IPS-15b (cell line): Measurements from ENCODE around the gene SSTR5.

Experiments
- H3K27me3 ChIP-seq: one replicate; pipeline ENCODE4 v1.6.1; 2013; ENCODE audit warnings: low read length; ENCODE audit not compliant: control insufficient read depth, insufficient read depth
- H3K36me3 ChIP-seq: one replicate; pipeline ENCODE4 v1.6.1; 2013; ENCODE audit warnings: low read length; ENCODE audit not compliant: control insufficient read depth, insufficient read depth
- H3K4me1 ChIP-seq: one replicate; pipeline ENCODE4 v1.6.1; 2013; ENCODE audit warnings: mild to moderate bottlenecking, low read length; ENCODE audit not compliant: control insufficient read depth, insufficient read depth
- H3K4me3 ChIP-seq: one replicate; pipeline ENCODE4 v1.5.1; 2013; ENCODE audit warnings: low read depth, low read length
- H3K9ac ChIP-seq: one replicate; pipeline ENCODE4 v1.6.1; 2013; ENCODE audit warnings: low read depth, mild to moderate bottlenecking, low read length
- H3K9me3 ChIP-seq: one replicate; pipeline ENCODE4 v1.6.1; 2013; ENCODE audit warnings: mild to moderate bottlenecking, low read length; ENCODE audit not compliant: control insufficient read depth, insufficient read depth

Gene SSTR5

DNA sequence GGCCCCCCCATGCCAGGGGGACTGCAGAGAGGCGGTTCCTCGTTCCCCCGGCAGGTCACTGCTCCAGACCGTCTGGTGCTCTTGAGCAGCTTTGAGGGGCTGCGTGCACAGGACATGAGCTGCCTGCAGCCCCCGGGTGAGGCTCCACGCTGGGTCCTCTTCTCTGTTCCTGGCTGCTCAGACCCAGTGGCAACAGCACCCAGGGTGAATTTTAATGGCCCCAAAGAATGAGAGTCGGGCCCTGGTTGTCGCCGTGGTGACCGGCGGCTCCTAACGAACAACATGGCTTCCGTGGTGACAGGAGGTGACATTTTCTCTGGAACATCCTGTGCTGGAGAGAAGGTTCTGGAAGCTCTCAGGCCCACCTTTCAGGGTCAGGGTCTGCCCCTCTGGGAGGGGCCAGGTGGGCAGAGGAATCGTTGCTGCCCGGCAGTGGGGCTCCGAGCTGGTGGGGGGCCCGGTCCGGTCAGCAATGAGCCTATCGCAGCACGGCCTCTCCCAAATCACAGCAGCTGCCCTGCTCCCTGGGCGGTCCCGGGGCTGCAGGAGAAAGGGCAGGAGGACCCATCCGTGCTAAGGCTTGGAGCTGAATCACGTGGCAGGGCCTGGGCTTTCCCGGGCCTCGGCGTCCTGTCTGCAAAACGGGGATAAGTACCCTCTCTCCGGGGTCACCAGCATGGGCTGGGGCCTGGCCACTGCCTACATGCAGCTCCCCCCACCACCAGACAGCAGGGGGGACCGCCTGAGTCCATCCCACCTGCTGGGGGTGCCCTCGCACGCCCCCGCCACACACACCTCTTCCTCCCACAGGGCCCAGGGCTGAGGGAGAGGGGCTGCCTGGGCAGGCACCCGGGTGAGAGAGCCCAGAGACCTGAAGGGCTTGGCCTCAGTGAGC, 26.9 kb downstream of the SSTR5 start:
- Histone ChIP-seq H3K4me1 (no peaks in the 10 kb centered on the region), H3K9ac (no peak overlapping the region)

DNA sequence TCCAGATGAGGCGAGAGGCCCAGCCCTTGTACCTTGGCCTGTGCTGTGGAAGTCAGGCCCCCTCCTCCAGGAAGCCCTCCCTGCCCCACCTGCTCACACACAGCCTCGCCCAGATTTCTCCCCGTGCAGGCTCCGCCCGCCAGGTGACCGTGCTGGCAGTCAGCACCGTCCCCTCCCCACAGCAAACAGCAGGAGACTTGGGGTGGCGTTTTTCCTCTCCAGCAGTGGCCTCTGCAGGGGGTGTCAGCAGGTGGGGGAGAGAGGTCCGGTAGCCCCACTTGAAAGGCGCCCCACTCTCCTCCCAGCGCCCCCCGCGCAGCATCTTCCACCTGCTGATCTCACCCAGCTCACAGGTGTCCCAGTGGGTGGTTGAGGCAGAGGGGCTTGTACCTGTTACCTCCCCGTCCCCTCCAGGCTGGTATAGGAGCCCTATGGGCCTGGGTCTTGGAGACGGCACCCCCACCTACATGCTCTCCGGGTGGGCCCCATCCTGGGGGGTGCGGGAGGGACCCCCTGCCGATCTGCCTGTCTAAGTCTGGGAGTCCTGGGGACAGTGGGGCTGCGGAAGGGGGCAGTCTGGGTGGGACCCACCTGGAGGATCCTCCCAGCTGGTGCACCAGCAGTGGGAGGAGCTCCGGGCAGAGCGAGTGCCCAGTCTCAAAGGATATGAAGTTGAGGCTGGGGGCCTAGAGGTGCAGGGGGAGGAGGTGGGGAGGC, 27.7 kb downstream of the SSTR5 start:
- Histone ChIP-seq H3K36me3 (no peaks in the 10 kb centered on the region), H3K27me3 (no peaks in the 10 kb centered on the region), H3K9ac (no peak overlapping the region), H3K4me3 (no peak overlapping the region), H3K9me3 (no peaks in the 10 kb centered on the region), H3K4me1 (no peaks in the 10 kb centered on the region)

More for the DNA sequence above, 26.9 kb downstream of the SSTR5 start:
- H3K4me3 ChIP-seq, result no peak overlapping the region
- no peaks in the 10 kb centered on the region for H3K36me3 ChIP-seq
- no peaks in the 10 kb centered on the region for H3K9me3 ChIP-seq
- no peaks in the 10 kb centered on the region for H3K27me3 ChIP-seq

DNA sequence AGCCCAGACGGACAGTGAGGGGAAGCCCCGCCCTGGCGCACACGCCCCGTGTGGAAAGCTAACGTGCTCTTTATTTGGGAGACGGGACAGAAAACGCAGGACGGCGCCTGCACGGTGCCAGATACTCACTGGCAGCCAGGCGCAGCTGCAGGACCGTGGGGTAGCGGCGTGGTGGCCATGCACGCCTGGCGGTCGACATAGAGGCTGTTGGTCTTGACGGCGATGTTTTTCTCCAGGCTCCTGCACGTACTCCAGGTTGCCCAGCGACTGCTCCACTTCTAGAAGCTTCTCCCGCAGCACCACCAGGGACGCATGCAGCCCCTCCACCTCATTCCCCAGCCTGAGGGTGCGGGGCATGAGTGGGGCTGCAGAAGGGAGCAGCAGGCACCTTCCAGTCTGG, 28.6 kb downstream of the SSTR5 start:
- no peaks in the 10 kb centered on the region for H3K36me3 ChIP-seq
- H3K9me3 ChIP-seq, result no peaks in the 10 kb centered on the region
- no peaks in the 10 kb centered on the region for H3K4me1 ChIP-seq
- H3K27me3 ChIP-seq, result no peaks in the 10 kb centered on the region
- peak overlapping the region; percentile 5 for H3K9ac ChIP-seq
- H3K4me3 ChIP-seq, result no peak overlapping the region

DNA sequence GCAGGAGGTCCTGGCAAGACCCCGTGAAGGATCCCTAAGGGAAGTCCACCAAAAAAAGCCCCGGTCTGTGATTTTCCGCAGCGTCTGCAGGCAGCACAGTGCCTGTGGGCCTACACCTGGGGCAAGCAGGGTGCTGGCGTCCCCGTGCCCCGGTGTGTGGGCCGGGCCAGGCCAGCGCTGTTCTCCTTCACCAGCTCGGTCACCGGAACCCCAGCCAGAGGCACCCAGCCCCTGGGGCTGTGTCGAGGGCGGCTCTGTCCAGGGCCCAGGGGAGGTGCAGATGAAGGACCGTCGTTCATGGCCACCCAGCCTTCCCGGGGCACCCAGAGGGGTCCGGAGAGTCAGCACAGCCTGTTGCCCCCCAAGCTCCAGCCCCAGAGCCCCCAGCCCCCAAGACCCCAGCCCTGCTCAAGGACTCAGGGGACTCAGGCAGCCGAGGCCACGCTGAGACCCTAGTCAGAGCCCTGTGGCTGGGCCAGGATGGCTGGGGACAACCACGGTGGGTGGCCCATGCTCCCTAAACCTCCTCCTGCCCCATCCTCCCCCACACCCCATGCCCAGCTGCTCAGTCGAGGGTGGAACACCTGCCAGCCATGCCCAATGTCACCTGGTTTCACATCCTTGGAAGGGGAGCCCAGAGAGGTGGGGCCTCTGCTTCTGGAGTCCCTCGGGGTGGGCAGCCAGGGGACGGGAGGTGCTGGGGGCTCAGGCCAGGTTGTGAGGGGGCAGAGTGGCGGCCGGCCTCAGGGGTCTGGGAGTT, 29.2 kb downstream of the SSTR5 start:
- Histone ChIP-seq H3K36me3 (no peaks in the 10 kb centered on the region), H3K9me3 (no peaks in the 10 kb centered on the region), H3K27me3 (no peaks in the 10 kb centered on the region), H3K9ac (no peak overlapping the region), H3K4me3 (no peak overlapping the region), H3K4me1 (no peaks in the 10 kb centered on the region)

DNA sequence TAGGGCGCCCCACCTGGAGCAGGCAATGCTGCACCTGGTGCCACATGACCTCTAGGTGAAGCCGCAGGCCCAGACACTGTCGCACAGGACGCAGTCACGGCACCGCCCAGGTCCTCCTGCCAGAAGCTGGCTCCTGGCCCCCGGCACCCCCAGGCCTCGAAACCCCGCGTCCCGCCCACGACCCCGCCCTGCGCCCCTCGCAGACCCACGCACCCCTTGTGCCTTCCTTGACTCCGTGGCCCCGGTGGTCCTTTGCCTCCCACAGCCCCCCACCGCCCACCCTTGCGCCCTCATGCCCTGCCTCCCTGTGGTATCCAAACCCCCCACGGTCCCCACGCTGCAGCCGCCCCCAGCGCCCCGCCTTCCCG, 29.8 kb downstream of the SSTR5 start:
- H3K9me3 ChIP-seq, result no peaks in the 10 kb centered on the region
- no peak overlapping the region for H3K9ac ChIP-seq
- H3K36me3 ChIP-seq, result no peaks in the 10 kb centered on the region
- H3K4me1 ChIP-seq, result no peaks in the 10 kb centered on the region
- no peak overlapping the region for H3K4me3 ChIP-seq
- H3K27me3 ChIP-seq, result no peaks in the 10 kb centered on the region

DNA sequence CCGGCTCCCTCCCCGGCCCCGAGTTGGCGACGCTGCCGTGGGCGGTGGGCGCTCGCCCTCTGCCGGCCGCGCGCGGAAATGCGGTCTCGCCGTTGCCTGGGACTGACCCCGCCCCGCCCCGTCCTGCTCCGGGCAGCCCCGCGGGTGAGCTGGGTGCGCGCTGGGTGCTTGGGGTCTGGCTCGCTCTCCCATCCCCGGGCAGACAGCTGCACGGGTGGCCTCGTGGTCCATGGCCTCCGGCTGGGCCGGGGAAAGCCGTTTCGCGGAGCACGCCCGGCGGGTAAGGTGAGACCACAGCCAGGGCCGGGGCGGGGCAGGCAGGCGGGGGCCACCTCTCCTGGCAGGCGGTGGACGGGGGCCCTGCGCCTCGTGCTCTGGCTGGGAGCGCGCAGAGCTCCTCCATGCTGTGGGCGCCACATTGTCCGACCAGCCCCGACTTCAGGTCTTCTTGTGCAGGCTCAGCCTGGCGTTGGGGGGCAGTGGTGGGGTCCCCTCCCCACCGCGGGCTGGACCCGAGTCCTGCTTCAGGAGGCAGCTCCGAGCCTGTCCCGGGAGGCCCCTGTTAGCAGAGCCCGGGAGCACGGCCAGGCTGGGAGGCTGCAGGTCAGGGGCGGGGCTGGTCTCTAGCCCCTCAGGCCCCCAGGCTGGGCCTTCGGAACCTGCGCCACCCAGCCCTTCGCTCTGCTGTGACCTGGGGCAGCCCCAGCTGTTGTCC, 30.5 kb downstream of the SSTR5 start:
- Histone ChIP-seq H3K9me3 (no peaks in the 10 kb centered on the region), H3K27me3 (no peaks in the 10 kb centered on the region), H3K9ac (no peak overlapping the region), H3K4me3 (peak overlapping the region; percentile 31), H3K4me1 (no peaks in the 10 kb centered on the region), H3K36me3 (no peaks in the 10 kb centered on the region)

DNA sequence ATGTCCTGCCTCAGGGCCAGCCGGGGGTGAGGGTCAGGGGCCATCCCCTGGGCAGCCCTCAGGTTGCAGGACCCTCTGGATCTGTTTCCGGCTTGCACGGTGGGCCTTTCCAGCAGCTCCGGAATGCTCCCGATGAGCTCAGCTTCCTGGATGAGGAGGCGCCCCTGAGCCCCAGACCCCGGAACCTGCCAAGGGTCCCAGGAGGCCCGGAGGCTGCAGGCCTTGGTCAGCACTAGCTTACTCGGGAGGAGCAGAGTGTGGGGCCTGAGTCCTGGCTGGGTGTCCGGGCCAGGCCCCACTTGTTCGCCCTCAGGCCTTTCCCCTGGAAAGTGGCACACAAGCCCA, 31.1 kb downstream of the SSTR5 start:
- H3K27me3 ChIP-seq, result no peaks in the 10 kb centered on the region
- H3K4me3 ChIP-seq, result peak overlapping the region; percentile 31
- no peak overlapping the region for H3K9ac ChIP-seq

DNA sequence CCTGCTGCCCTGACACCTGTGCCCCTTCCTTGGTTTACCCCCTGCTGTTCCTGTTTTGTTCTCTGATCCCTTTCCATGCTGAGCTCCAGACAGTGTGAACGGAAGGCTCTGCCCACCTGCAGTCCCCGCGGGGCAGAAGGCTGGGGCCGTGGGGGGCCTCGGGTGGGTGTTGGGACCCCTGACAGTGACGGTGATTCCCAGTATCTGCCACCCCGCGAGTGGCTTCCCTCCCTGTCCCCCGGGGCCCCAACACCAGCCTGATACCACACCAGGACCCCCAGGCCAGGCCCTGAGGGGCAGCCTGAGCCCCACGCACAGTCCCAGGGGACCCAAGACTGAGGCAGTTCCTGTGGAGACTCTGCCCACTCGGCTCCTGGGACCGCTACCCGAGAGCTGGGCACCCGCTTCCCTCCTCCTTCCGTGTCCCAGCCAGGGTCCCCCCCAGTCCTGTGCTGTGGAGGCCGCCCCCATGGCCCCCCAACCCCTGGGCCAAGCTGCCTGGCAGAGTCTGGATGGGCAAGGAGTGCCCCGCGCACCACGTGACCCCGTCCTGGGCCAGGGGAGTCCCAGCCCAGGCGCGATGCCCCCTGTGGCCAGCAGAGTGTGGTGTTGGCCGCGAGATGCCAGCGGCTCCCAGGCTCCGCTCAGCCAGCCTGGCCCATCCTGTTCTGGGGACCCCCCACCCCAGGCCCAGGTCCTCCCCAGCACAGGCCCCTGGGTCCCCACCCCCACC, 33.5 kb downstream of the SSTR5 start:
- Histone ChIP-seq H3K27me3 (no peaks in the 10 kb centered on the region), H3K4me3 (no peak overlapping the region), H3K9ac (no peak overlapping the region), H3K36me3 (no peaks in the 10 kb centered on the region), H3K4me1 (no peaks in the 10 kb centered on the region), H3K9me3 (no peaks in the 10 kb centered on the region)

More for the DNA sequence above, 31.1 kb downstream of the SSTR5 start:
- H3K36me3 ChIP-seq, result no peaks in the 10 kb centered on the region
- H3K9me3 ChIP-seq, result no peaks in the 10 kb centered on the region
- no peaks in the 10 kb centered on the region for H3K4me1 ChIP-seq

DNA sequence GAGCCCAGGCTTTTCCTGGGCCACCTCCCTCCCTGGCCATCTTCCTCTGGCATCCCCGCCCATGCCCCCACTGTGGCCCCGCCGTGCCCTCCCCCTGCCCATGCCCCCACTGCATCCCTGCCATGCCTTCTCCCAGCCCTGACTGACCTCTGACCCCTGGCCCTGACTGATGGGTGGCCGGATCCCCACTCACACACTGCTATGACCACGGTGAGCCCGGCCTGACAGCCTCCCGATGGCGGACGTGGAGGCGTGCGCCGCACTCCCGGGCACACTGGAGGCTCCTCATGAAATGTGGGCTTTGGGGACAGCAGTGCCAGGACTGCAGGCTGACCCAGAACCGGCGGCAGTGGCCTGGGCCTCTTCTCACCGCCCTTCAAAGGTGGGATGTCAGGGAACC, 34.1 kb downstream of the SSTR5 start:
- no peaks in the 10 kb centered on the region for H3K36me3 ChIP-seq
- H3K27me3 ChIP-seq, result no peaks in the 10 kb centered on the region
- no peaks in the 10 kb centered on the region for H3K9me3 ChIP-seq
- no peaks in the 10 kb centered on the region for H3K4me1 ChIP-seq
- H3K9ac ChIP-seq, result no peak overlapping the region
- no peak overlapping the region for H3K4me3 ChIP-seq

DNA sequence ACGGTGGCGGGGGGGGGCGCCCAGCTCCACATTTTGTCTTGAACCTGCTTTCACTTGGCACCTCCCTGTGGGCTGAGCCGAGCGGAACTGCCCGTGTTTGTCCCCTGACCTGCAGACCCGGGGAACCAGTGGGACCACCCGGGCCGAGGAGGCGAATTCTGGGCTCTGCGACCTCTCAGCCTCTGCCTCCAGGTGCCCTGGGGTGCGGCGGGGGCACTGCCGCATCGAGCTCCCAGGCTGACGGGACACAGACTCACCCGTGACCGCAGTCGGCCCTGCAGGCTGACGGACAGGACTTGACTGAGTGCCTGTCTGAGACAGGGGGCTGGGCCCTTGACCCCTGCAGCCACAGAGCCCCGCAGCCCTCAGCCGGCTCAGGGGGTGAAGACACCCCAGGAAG, 34.6 kb downstream of the SSTR5 start:
- H3K9me3 ChIP-seq, result no peaks in the 10 kb centered on the region
- no peaks in the 10 kb centered on the region for H3K4me1 ChIP-seq
- H3K4me3 ChIP-seq, result no peak overlapping the region
- H3K9ac ChIP-seq, result no peak overlapping the region
- no peaks in the 10 kb centered on the region for H3K36me3 ChIP-seq
- no peaks in the 10 kb centered on the region for H3K27me3 ChIP-seq

DNA sequence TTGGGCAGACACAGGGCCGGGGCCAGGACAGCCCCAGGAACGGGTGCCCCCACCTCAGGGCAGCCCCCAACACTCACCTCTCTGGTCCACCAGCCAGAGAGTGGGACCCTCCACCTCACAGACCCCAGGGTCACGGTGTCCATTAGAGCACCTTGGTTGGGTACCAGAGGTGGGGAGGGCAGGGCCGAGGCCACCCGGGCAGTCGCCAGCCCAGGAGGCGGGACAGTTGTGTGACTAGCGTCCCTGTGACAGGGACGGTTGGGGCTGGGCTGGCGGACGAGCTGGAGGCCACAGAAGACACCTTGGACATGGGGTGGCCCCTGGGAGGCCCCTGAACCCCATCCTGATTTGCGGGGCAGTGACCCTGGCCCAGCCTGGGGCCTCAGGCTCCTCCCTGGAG, 35.2 kb downstream of the SSTR5 start:
- no peak overlapping the region for H3K9ac ChIP-seq
- H3K4me1 ChIP-seq, result no peaks in the 10 kb centered on the region
- no peak overlapping the region for H3K4me3 ChIP-seq
- H3K9me3 ChIP-seq, result no peaks in the 10 kb centered on the region
- no peaks in the 10 kb centered on the region for H3K36me3 ChIP-seq
- no peaks in the 10 kb centered on the region for H3K27me3 ChIP-seq
